Heart right ventricle (tissue), 16 donors: Measurements from ENCODE around the gene FAF2. TPM values are rescaled to one million over a fixed set of nuclear protein-coding genes. Genes with fewer than 3 reads are reported as not detected.
"Not testable (repeated sequence)": the region's sequence is repeated elsewhere in the genome, so short reads cannot be mapped to it uniquely, and the experiment has no call there.

ENCODE experiments used
- ATAC-seq, 8 donors: fragments of 200-7000 bp; cut with Tn5 transposase; one replicate each; pipeline ENCODE4 v1.9.1; 2020; ENCODE audit warnings: mild to moderate bottlenecking in 8 of 8, moderate library complexity in 8 of 8, moderate number of reproducible peaks in 1 of 8
- DNase-seq, 2 donors: peaks; one replicate each; pipeline ENCODE4 v3.0.0-alpha.2; 2020
- H3K27ac ChIP-seq, 10 donors: fragments of 200-600 bp; sonication (generic) in 2 of 10; one replicate each; pipeline versions ENCODE4 v1.5.0 to v1.8.0; 2020 to 2022; ENCODE audit warnings: mild to moderate bottlenecking in 3 of 10
- H3K27me3 ChIP-seq, 7 donors: fragments of 200-600 bp; one replicate each; pipeline ENCODE4 v1.8.0; 2021 to 2022; ENCODE audit warnings: mild to moderate bottlenecking in 2 of 7
- H3K36me3 ChIP-seq, 9 donors: fragments of 200-600 bp; sonication (generic) in 1 of 9; one replicate each; pipeline versions ENCODE4 v1.5.0 to v1.8.0; 2020 to 2022; ENCODE audit warnings: mild to moderate bottlenecking in 2 of 9
- H3K4me1 ChIP-seq, 9 donors: fragments of 200-600 bp; sonication (generic) in 1 of 9; one replicate each; pipeline versions ENCODE4 v1.5.0 to v1.8.0; 2020 to 2022; ENCODE audit warnings: mild to moderate bottlenecking in 4 of 9
- H3K4me3 ChIP-seq, 10 donors: fragments of 200-600 bp; sonication (generic) in 2 of 10; one replicate each; pipeline versions ENCODE4 v1.5.0 to v1.8.0; 2020 to 2022; ENCODE audit warnings: mild to moderate bottlenecking in 7 of 10, moderate library complexity in 2 of 10
- H3K9me3 ChIP-seq, 11 donors: fragments of 200-600 bp in 10 of 11; sonication (generic) in 2 of 11; one replicate each; pipeline versions ENCODE4 v1.5.0 to v1.8.0; 2013 to 2022; ENCODE audit warnings: mild to moderate bottlenecking in 2 of 11, control low read depth in 1 of 11, moderate library complexity in 1 of 11
- WGBS, 2 donors: extraction: QIAGEN DNeasy Blood & Tissue Kit; methylation state at CpG; one replicate each; pipeline ENCODE4 v1.1.7; 2013; ENCODE audit warnings: inconsistent platforms in 1 of 2; 5-methylcytosine and 5-hydroxymethylcytosine counted together
- intact Hi-C, 10 donors: fragments of 100-400 bp; cut with DNase I; formaldehyde crosslinking; loops; one replicate each; pipeline versions ENCODE4 v1.11.1 to v1.14.2; 2022
- polyA plus RNA-seq, 2 donors: library from polyadenylated mRNA; stranded (reverse); fragments of 200-250 nt; gene quantifications; one replicate each; pipeline ENCODE4 v1.2.3, GENCODE V29; 2013
- total RNA-seq, 10 donors: library from RNA; stranded (reverse); fragmentation: NEBNext Ultra II Directional in 3 of 10; extraction: Animal tissue kit (Norgen Biotek cat#: 25700) in 3 of 10; gene quantifications; one replicate each; pipeline versions ENCODE4 v1.2.1 to v1.2.4, GENCODE V29; 2021 to 2023
- TF ChIP-seq, protein P1 (sequence below), 9 donors: fragments of 200-600 bp; sonication (generic) in 2 of 9; IDR thresholded peaks; one replicate each; pipeline versions ENCODE4 v1.5.0 to v1.8.0; 2021 to 2022; ENCODE audit warnings: antibody characterized with exemption in 9 of 9, mild to moderate bottlenecking in 5 of 9, moderate library complexity in 1 of 9
- donor health status: Arrhythmogenic right ventricular cardiomyopathy.
- donor health status: ischemic (EF 13 %, LVEDD 7.1; RV severe dilation, severe dysfunction).
- donor health status: healthy with polysubstance abuse.
- donor health status: DM: no; HTN: yes; CAD: no.
- donor health status: DM: no; HTN: no; CAD: no.
- donor health status: ischemic (EF 25% LVEDD 6.9; RV normal size, moderate dysfunction).
- donor health status: ischemic (EF 25% LVEDD 5.7; RV mildly dilated, moderate dysfunction).
- donor health status: healthy.
- donor health status: DM: yes; HTN: yes; CAD: no.
- donor health status: Ischemic cardiomyopathy.
- donor health status: ischemic (EF 35%, LVEDD 5.7; RV mildly dilated, moderate dysfunction).
- donor health status: nonischemic (EF 11% LVEDD 7.7; RV severe dilation, severe dysfunction).
- donor health status: DM: yes; HTN: yes; CAD: no.
- donor health status: PGD.
- donor health status: ischemic (EF 29% LVEDD 5.4; RV normal size, mild dysfunction).
- donor health status: nonischemic (EF 23%, LVEDD 6.1; RV moderate dilation, normal function).

FAF2 gene
- total and polyA plus RNA-seq, 12 donors, result 10.1 to 19.9 (median 14.6) TPM

DNA sequence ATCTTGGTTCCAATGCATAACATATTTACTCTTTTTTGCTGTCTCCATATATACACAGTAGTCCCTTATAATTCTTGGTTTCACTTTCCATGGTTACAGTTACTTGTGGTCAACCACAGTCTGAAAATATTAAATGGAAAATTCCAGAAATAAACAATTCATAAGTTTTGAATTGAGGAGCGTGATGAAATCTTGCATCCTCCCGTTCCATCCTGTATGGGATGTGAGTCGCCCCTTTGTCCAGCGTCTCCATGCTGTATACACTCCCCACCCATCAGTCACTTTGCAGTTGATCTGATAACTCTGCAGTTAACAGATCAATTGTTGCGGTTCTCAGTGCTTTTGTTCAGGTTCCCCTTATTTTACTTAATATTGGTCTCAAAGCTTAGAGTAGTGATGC lies 11.5 kb upstream of the FAF2 start:
- Histone ChIP-seq H3K36me3 (no peaks in the 10 kb centered on the region), H3K27me3 (peaks cover 0 to 32% (median 0%) of the 10 kb centered on the region in 7 donors), H3K4me3 (no peak overlapping the region), H3K4me1 (peaks cover 0 to 12% (median 0%) of the 10 kb centered on the region in 9 donors), H3K9me3 (no peaks in the 10 kb centered on the region), H3K27ac (peak overlapping the region in 2 of 10 donors; percentile 30 to 45)
- WGBS, 2 donors, result 45 to 58% methylated on average over 5 of the region's 5 CpGs
- intact Hi-C loops, result no loop called here
- TF ChIP-seq, protein P1, sequence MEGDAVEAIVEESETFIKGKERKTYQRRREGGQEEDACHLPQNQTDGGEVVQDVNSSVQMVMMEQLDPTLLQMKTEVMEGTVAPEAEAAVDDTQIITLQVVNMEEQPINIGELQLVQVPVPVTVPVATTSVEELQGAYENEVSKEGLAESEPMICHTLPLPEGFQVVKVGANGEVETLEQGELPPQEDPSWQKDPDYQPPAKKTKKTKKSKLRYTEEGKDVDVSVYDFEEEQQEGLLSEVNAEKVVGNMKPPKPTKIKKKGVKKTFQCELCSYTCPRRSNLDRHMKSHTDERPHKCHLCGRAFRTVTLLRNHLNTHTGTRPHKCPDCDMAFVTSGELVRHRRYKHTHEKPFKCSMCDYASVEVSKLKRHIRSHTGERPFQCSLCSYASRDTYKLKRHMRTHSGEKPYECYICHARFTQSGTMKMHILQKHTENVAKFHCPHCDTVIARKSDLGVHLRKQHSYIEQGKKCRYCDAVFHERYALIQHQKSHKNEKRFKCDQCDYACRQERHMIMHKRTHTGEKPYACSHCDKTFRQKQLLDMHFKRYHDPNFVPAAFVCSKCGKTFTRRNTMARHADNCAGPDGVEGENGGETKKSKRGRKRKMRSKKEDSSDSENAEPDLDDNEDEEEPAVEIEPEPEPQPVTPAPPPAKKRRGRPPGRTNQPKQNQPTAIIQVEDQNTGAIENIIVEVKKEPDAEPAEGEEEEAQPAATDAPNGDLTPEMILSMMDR (IDR thresholded peaks at IDR 0.05), result no peak
- ATAC-seq, result peak in 1 of 8 donors; percentile 76
- DNase-seq, result no peak

DNA sequence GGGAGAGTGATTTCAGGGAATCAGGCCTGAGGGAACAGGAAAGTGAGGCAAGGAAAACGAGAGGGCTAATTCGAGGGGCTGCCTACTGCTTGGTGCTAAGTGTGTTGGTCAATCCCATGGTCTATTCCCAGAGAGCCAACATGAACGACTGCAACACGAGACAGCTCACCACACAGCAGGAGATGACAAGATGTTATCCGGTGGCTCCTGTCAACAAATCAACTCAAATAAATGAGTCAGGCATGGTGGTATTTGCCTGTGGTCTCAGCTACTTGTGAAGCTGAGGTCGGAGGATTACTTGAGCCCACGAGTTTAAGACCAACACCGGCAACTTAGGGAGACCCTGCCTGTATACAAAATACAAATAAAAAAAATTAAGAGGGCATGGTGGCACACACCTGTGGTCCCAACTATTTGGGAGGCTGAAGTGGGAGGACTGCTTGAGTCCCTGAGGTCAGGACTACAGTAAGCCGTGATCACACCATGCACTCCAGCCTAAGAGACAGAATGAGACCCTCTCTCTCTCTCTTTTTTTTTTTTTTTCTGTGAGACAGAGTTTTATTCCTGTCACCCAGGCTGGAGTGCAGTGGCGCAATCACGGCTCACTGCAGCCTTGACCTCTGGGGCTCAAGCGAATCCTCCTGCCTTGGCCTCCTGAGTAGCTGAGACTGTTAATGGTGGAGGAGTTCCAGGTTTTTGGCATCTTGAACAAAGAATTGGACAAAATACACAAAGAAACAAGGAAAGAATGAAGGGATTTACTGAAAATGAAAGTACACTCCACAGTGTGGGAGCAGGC lies 9.0 kb upstream of the FAF2 start:
- H3K9me3 ChIP-seq, result no peaks in the 10 kb centered on the region
- WGBS, 2 donors, result 55 to 60% methylated on average over 12 of the region's 12 CpGs
- ATAC-seq, result no peak
- no peak for DNase-seq
- H3K4me1 ChIP-seq, result peaks cover 0 to 12% (median 0%) of the 10 kb centered on the region in 9 donors
- H3K27ac ChIP-seq, result no peak overlapping the region
- no peaks in the 10 kb centered on the region for H3K36me3 ChIP-seq
- H3K27me3 ChIP-seq, result peaks cover 0 to 26% (median 0%) of the 10 kb centered on the region in 7 donors
- TF ChIP-seq, protein P1 (IDR thresholded peaks at IDR 0.05), result no peak
- no peak overlapping the region for H3K4me3 ChIP-seq
- intact Hi-C loops, result no loop called here

DNA sequence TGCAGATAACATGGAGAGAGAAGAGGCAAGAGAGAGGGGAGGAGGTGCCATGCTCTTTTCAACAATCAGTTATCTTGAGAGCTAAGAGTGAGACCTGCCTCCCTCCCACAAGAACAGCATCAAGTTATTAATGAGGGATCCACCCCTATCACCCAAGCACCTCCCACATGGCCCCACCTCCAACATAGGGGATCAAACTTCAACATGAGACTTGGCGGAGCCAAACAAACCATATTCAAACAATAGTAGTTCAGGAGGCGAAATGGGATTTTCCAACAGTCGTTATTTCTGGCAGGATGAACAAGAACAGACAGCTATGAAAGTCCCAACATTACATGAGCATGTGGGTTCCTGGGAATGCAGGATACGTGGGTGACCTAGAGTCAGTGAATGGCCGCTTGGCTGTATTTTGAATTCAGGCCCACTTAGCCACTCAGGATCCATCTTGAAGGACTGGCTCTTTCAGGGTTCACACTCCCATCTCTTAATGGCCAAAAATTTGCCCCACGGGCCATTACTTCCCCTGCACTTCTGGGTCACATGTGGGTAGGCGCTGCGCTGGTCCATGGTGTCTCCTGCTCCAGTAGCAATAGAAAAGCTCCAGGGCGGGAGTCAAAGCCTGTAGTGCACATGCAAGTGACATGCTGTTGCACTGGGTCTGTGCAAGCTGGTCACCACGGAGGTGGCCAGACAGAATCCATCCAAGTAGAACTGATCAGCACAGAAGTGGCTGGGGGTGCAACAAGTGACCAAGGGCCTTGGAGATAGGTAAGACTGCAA lies 7.1 kb upstream of the FAF2 start:
- Histone ChIP-seq H3K4me3 (no peak overlapping the region), H3K36me3 (no peaks in the 10 kb centered on the region), H3K27me3 (peaks cover 0 to 26% (median 0%) of the 10 kb centered on the region in 7 donors), H3K4me1 (peaks cover 0 to 12% (median 0%) of the 10 kb centered on the region in 9 donors), H3K27ac (no peak overlapping the region), H3K9me3 (no peaks in the 10 kb centered on the region)
- intact Hi-C loops, result no loop called here
- TF ChIP-seq, protein P1 (IDR thresholded peaks at IDR 0.05), result no peak
- ATAC-seq (no peak), DNase-seq (no peak)
- WGBS, 2 donors, result 75 to 80% methylated on average over 10 of the region's 10 CpGs

DNA sequence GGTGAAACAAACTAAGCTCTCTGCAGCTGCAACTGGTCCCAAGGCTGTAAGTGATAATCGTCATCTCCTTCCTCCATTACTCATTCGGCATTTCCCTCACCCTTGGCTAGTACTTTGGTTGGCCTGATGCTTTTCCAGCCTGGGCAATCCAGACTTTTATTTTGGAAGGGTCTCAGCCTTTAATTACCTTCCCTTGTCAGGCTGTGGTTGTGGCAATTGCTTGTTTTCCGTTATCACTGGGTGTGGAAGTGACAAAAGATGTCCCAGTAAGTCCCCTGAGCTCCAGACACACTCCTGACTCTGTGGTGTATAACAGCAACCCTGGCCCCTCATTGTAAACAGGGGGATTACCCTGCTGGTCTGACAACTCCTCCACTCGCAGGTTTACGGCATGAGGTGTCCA lies 6.3 kb upstream of the FAF2 start:
- no peak for DNase-seq
- intact Hi-C loops, result no loop called here
- TF ChIP-seq, protein P1 (IDR thresholded peaks at IDR 0.05), result no peak

DNA sequence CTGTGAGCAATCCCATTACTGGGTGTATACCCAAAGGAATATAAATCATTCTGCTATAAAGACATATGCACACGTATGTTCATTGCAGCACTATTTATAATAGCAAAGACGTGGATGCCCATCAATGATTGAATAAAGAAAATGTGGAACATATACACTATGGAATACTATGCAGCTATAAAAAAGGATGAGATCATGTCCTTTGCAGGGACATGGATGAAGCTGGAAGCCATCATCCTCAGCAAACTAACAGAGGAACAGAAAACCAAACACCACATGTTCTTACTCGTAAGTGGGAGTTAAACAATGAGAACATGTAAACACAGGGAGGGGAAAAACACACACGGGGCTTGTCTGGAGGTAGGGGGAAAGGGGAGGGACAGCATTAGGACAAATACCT lies 5.3 kb upstream of the FAF2 start:
- H3K9me3 ChIP-seq, H3K4me3 ChIP-seq, ATAC-seq, H3K36me3 ChIP-seq, DNase-seq, H3K27ac ChIP-seq, intact Hi-C loops: not testable (repeated sequence)
- WGBS, 2 donors, result 84 to 90% methylated on average over 4 of the region's 4 CpGs
- Histone ChIP-seq H3K4me1 (peaks cover 0 to 12% (median 9%) of the 10 kb centered on the region in 9 donors), H3K27me3 (peaks cover 0 to 26% (median 0%) of the 10 kb centered on the region in 7 donors)

More for the DNA sequence above, 6.3 kb upstream of the FAF2 start:
- Histone ChIP-seq H3K9me3 (no peaks in the 10 kb centered on the region), H3K4me1 (peaks cover 0 to 12% (median 4%) of the 10 kb centered on the region in 9 donors), H3K27ac (no peak overlapping the region), H3K4me3 (no peak overlapping the region), H3K27me3 (peaks cover 0 to 26% (median 0%) of the 10 kb centered on the region in 7 donors), H3K36me3 (no peaks in the 10 kb centered on the region)
- ATAC-seq, result no peak
- 19 to 21% methylated on average over 5 of the region's 5 CpGs for WGBS, 2 donors
